HEK293 (cell line): ENCODE results near the gene COL9A3.

Experiments used
- CTCF ChIA-PET: fragments of 350-600 bp; formaldehyde crosslinking; extraction: SDS; loops from one replicate; lab custom pipeline; 2021; ENCODE audit warnings: antibody characterized with exemption; lab: Yijun Ruan, JAX
- POLR2A ChIA-PET: fragments of 300-600 bp; formaldehyde crosslinking; extraction: SDS; loops from one replicate; lab custom pipeline; 2020; ENCODE audit warnings: antibody characterized with exemption, inconsistent platforms; lab: Yijun Ruan, JAX
- H3K27ac ChIP-seq: fragments of 200-500 bp; sonication (Bioruptor generic); 2 replicates; pipeline ENCODE4 v1.5.1; 2014; ENCODE audit warnings: low read depth, low read length, control low read depth, inconsistent platforms; ENCODE audit errors: extremely low read depth
- H3K36me3 ChIP-seq, 2 experiments: fragments of 200-500 bp in 1 of 2; sonication (Bioruptor generic) in 1 of 2; 1 replicate in 1 of 2; 2 replicates in 1 of 2; pipeline ENCODE4 v1.5.1; 2014 to 2017; ENCODE audit warnings: inconsistent platforms in 2 of 2, low read length in 2 of 2; ENCODE audit not compliant: control insufficient read depth in 2 of 2, insufficient read depth in 1 of 2
- H3K4me1 ChIP-seq: fragments of 200-500 bp; sonication (Bioruptor generic); 2 replicates; pipeline ENCODE4 v1.5.1; 2014; ENCODE audit warnings: mild to moderate bottlenecking, low read length, inconsistent platforms; ENCODE audit not compliant: control insufficient read depth, insufficient read depth
- H3K4me3 ChIP-seq: 2 replicates; pipeline ENCODE4 v1.5.1; 2011; ENCODE audit warnings: low read depth, mild to moderate bottlenecking, control low read depth, low read length, moderate library complexity
- H3K9me3 ChIP-seq: fragments of 200-500 bp; sonication (Bioruptor generic); 2 replicates; pipeline ENCODE4 v1.5.1; 2014; ENCODE audit warnings: low read depth, low read length, inconsistent platforms; ENCODE audit not compliant: control insufficient read depth, insufficient read depth
- BCL11A ChIP-seq: fragments of 450-650 bp; formaldehyde crosslinking; IDR thresholded peaks from 2 replicates; pipeline ENCODE4 v1.5.1; 2016; ENCODE audit warnings: low read depth, missing biosample characterization, missing genetic modification characterization
- GLIS1 ChIP-seq: fragments of 450-650 bp; formaldehyde crosslinking; IDR thresholded peaks from 2 replicates; pipeline ENCODE4 v1.5.1; 2016; ENCODE audit warnings: missing biosample characterization, missing genetic modification characterization
- GLIS2 ChIP-seq: fragments of 450-650 bp; formaldehyde crosslinking; IDR thresholded peaks from 2 replicates; pipeline ENCODE4 v1.5.1; 2016; ENCODE audit warnings: missing biosample characterization, missing genetic modification characterization
- HOXA7 ChIP-seq: sonication (generic); formaldehyde crosslinking; IDR thresholded peaks from 2 replicates; pipeline ENCODE4 v1.8.1; 2022; ENCODE audit warnings: missing genetic modification reagents, borderline replicate concordance
- IKZF3 ChIP-seq: fragments of 450-650 bp; IDR thresholded peaks from 2 replicates; pipeline ENCODE4 v1.5.0; 2018; ENCODE audit warnings: missing biosample characterization, mild to moderate bottlenecking, missing genetic modification characterization, moderate library complexity
- SP7 ChIP-seq: fragments of 450-650 bp; formaldehyde crosslinking; IDR thresholded peaks from 2 replicates; pipeline ENCODE4 v1.5.1; 2016; ENCODE audit warnings: missing biosample characterization, missing genetic modification characterization
- WT1 ChIP-seq: fragments of 450-650 bp; formaldehyde crosslinking; IDR thresholded peaks from 2 replicates; pipeline ENCODE4 v1.5.1; 2016; ENCODE audit warnings: missing biosample characterization, missing genetic modification characterization
- ZEB2 ChIP-seq: fragments of 450-650 bp; formaldehyde crosslinking; IDR thresholded peaks from 2 replicates; pipeline ENCODE4 v1.5.1; 2016; ENCODE audit warnings: missing biosample characterization, missing genetic modification characterization
- ZFHX2 ChIP-seq: fragments of 450-650 bp; formaldehyde crosslinking; conservative IDR thresholded peaks from 2 replicates; pipeline ENCODE4 v1.5.1; 2016; ENCODE audit warnings: missing biosample characterization, missing genetic modification characterization
- ZFP69B ChIP-seq: fragments of 450-650 bp; formaldehyde crosslinking; IDR thresholded peaks from 2 replicates; pipeline ENCODE4 v1.5.1; 2016; ENCODE audit warnings: missing biosample characterization, missing genetic modification characterization
- ZNF112 ChIP-seq: fragments of 450-650 bp; formaldehyde crosslinking; IDR thresholded peaks from 2 replicates; pipeline ENCODE4 v1.5.0; 2017; ENCODE audit warnings: missing biosample characterization, missing genetic modification characterization
- ZNF133 ChIP-seq: fragments of 450-650 bp; formaldehyde crosslinking; IDR thresholded peaks from 2 replicates; pipeline ENCODE4 v1.5.1; 2016; ENCODE audit warnings: missing biosample characterization, missing genetic modification characterization
- ZNF146 ChIP-seq: fragments of 450-650 bp; formaldehyde crosslinking; IDR thresholded peaks from 2 replicates; pipeline ENCODE4 v1.5.1; 2016; ENCODE audit warnings: missing biosample characterization, missing genetic modification characterization
- ZNF16 ChIP-seq: fragments of 450-650 bp; formaldehyde crosslinking; IDR thresholded peaks from 2 replicates; pipeline ENCODE4 v1.5.1; 2016; ENCODE audit warnings: low read depth, missing biosample characterization, missing genetic modification characterization
- ZNF24 ChIP-seq: fragments of 450-650 bp; formaldehyde crosslinking; IDR thresholded peaks from 2 replicates; pipeline ENCODE4 v1.5.1; 2016; ENCODE audit warnings: missing biosample characterization, missing genetic modification characterization
- ZNF26 ChIP-seq: fragments of 450-650 bp; formaldehyde crosslinking; IDR thresholded peaks from 2 replicates; pipeline ENCODE4 v1.5.1; 2016; ENCODE audit warnings: missing biosample characterization, missing genetic modification characterization
- ZNF473 ChIP-seq: fragments of 450-650 bp; formaldehyde crosslinking; IDR thresholded peaks from 2 replicates; pipeline ENCODE4 v1.5.1; 2017; ENCODE audit warnings: missing biosample characterization, missing genetic modification characterization
- ZNF561 ChIP-seq: fragments of 450-650 bp; IDR thresholded peaks from 2 replicates; pipeline ENCODE4 v1.5.1; 2018; ENCODE audit warnings: missing biosample characterization, missing genetic modification characterization, borderline replicate concordance
- ZNF585B ChIP-seq: fragments of 450-650 bp; formaldehyde crosslinking; IDR thresholded peaks from 2 replicates; pipeline ENCODE4 v1.5.1; 2016; ENCODE audit warnings: missing biosample characterization, missing genetic modification characterization
- ZNF629 ChIP-seq: fragments of 450-650 bp; formaldehyde crosslinking; IDR thresholded peaks from 2 replicates; pipeline ENCODE4 v1.5.1; 2017; ENCODE audit warnings: missing biosample characterization, missing genetic modification characterization
- ZNF654 ChIP-seq: fragments of 450-650 bp; formaldehyde crosslinking; IDR thresholded peaks from 2 replicates; pipeline ENCODE4 v1.5.1; 2016; ENCODE audit warnings: low read depth, missing biosample characterization, missing genetic modification characterization
- ZNF777 ChIP-seq: fragments of 450-650 bp; formaldehyde crosslinking; IDR thresholded peaks from 2 replicates; pipeline ENCODE4 v1.5.1; 2017; ENCODE audit warnings: missing biosample characterization, missing genetic modification characterization, borderline replicate concordance
- ZNF785 ChIP-seq: fragments of 450-650 bp; formaldehyde crosslinking; IDR thresholded peaks from 2 replicates; pipeline ENCODE4 v1.5.1; 2016; ENCODE audit warnings: missing biosample characterization, missing genetic modification characterization
- ZNF791 ChIP-seq: fragments of 450-650 bp; formaldehyde crosslinking; IDR thresholded peaks from 2 replicates; pipeline ENCODE4 v1.5.1; 2016; ENCODE audit warnings: missing biosample characterization, missing genetic modification characterization
- TF ChIP-seq, protein P1 (sequence below): fragments of 450-650 bp; formaldehyde crosslinking; IDR thresholded peaks from 2 replicates; pipeline ENCODE4 v1.5.1; 2016; ENCODE audit warnings: missing biosample characterization, missing genetic modification characterization
- TF ChIP-seq, protein P2 (sequence below): fragments of 450-650 bp; formaldehyde crosslinking; IDR thresholded peaks from 2 replicates; pipeline ENCODE4 v1.5.1; 2017; ENCODE audit warnings: missing biosample characterization, missing genetic modification characterization
- TF ChIP-seq, protein P3 (sequence below): fragments of 450-650 bp; formaldehyde crosslinking; IDR thresholded peaks from 2 replicates; pipeline ENCODE4 v1.5.1; 2016; ENCODE audit warnings: missing biosample characterization, missing genetic modification characterization

Gene COL9A3

DNA sequence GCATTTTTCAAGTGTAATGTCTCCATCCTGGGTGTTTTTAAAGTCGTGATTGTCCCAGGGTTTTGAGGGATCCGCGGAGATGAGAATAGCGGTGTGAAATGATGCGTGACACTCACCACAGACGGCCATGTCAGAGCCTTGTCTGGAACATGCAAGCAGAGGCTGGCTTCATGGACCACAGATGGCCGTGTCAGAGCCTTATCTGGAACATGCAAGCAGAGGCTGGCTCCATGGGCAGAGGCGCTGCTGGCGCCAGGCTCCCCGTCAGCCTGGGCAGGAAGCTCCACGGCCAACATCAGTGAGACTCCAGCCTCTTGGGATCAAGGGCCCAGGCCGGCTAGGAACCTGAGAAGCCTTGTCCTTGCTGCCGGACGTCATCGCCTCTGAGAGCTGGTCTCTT, 28.2 kb upstream of the COL9A3 start (continued):
- TF ChIP-seq ZFP69B (tag by site-specific recombination) (no peak), ZNF146 (no peak), ZNF785 (tag by site-specific recombination) (no peak), ZNF26 (tag by site-specific recombination) (no peak), ZNF16 (tag by site-specific recombination) (no peak), ZNF112 (no peak)
- TF ChIP-seq, protein P1, sequence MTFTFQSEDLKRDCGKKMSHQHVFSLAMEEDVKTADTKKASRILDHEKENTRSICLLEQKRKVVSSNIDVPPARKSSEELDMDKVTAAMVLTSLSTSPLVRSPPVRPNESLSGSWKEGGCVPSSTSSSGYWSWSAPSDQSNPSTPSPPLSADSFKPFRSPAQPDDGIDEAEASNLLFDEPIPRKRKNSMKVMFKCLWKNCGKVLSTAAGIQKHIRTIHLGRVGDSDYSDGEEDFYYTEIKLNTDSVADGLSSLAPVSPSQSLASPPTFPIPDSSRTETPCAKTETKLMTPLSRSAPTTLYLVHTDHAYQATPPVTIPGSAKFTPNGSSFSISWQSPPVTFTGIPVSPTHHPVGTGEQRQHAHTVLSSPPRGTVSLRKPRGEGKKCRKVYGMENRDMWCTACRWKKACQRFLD (tag by site-specific recombination): no peak

DNA sequence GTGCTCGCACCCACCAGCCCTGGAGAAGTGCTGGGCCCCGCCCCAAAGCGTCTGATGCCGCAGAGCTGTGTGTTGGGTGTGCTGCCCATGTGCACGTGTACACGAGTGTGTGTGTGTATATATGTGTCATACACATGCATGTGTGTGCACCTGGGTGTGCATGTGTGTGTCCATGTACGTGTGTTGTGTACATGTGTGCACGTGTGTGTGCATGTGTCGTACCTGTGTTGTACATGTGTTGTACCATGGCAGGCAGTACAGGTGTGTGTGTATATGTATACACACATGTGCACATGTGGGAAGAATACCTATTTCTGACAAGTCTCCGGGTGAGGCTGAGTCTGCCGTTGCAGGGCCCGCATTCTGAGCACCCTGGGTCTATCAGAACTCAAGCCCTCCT, 26.8 kb upstream of the COL9A3 start:
- no peak overlapping the region for H3K4me3 ChIP-seq
- H3K27ac ChIP-seq: no peak overlapping the region
- CTCF ChIA-PET: interaction anchor here (0.7 to 3.1 kb wide), 11 partner anchors 18 to 379 kb away, joined by 3 to 38 read pairs (median 7); no protein-coding TSS in a partner anchor
- TF ChIP-seq, protein P2, sequence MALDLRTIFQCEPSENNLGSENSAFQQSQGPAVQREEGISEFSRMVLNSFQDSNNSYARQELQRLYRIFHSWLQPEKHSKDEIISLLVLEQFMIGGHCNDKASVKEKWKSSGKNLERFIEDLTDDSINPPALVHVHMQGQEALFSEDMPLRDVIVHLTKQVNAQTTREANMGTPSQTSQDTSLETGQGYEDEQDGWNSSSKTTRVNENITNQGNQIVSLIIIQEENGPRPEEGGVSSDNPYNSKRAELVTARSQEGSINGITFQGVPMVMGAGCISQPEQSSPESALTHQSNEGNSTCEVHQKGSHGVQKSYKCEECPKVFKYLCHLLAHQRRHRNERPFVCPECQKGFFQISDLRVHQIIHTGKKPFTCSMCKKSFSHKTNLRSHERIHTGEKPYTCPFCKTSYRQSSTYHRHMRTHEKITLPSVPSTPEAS: peak; percentile 33; the same call in 1 of the 2 replicates
- peak; percentile 99 for TF ChIP-seq ZNF133 (tag by site-specific recombination)
- TF ChIP-seq IKZF3 (tag by site-specific recombination): no peak
- no peak for TF ChIP-seq ZNF473 (tag by site-specific recombination)
- H3K4me1 ChIP-seq: no peaks in the 10 kb centered on the region
- no peaks in the 10 kb centered on the region for H3K36me3 ChIP-seq
- POLR2A ChIA-PET: no interaction called here
- H3K9me3 ChIP-seq: no peaks in the 10 kb centered on the region

DNA sequence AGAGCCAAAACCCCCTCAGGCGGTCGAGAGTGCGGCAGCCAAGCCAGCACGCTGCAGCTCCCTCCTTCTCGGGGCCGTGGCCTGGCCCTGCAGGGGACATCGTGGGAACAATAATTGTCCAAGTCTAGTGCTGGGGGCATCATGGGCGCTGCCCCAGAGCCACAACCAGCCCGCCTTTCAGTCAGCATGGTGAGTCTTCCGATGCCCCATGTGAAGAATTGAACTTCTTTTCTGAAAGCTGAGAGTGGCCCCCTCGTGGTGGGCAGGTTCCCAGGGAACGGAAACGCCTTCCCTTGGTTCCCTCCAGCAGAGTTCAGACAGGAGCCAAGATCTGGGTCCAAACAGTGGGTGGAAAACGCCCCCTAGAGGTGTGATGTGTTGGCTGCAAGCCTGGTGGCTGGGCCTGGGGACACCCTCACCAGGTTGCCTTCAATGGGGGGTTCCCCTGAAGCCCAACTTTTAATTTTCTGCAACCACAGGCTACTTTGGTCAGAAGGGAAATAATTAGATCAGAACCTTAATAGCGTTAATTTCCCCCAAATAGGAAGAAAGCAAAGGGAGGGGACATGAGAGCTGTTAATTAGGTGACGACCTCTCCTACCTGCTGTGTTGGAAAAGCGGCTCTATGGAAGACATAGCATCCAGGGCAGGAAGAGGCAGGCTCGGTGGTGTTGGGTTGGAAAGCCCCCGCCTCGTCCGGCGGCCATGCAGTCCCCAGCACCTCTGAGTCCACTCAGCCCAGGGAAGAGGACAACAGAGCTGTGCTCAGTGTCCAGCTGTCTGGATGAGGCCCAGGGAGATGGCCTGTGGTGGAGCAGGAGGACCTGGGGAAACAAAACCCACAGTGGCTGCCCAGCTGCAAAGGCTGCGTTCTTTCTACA, 25.3 kb upstream of the COL9A3 start:
- H3K4me3 ChIP-seq: no peak overlapping the region
- CTCF ChIA-PET: interaction anchor here (0.6 to 3.6 kb wide), 46 partner anchors 9 to 1043 kb away, joined by 3 to 38 read pairs (median 4); partner anchors contain the start of genes OGFR and SLCO4A1
- POLR2A ChIA-PET: interaction anchor here (1.0 to 1.3 kb wide), 2 partner anchors 122 to 489 kb away, joined by 3 to 4 read pairs; partner anchors contain the start of gene ADRM1
- TF ChIP-seq ZNF561 (peak; percentile 90), GLIS1 (tag by site-specific recombination) (peak; percentile 97), GLIS2 (peak; percentile 93), ZNF791 (no peak), WT1 (tag by site-specific recombination) (no peak), ZNF629 (tag by site-specific recombination) (peak; percentile 38; the same call in 1 of the 2 replicates), ZEB2 (0 out of 2 replicates have a peak, but pooled peaks have one; percentile 45), ZNF654 (tag by site-specific recombination) (peak; percentile 98), ZNF777 (tag by site-specific recombination) (no peak), ZFP69B (tag by site-specific recombination) (0 out of 2 replicates have a peak, but pooled peaks have one; percentile 18), ZFHX2 (tag by site-specific recombination) (peak; percentile 34; the same call in 1 of the 2 replicates), ZNF24 (tag by site-specific recombination) (no peak), BCL11A (no peak), ZNF585B (tag by site-specific recombination) (no peak), SP7 (tag by site-specific recombination) (peak; percentile 61; the same call in 1 of the 2 replicates), HOXA7 (no peak)
- TF ChIP-seq, protein P3, sequence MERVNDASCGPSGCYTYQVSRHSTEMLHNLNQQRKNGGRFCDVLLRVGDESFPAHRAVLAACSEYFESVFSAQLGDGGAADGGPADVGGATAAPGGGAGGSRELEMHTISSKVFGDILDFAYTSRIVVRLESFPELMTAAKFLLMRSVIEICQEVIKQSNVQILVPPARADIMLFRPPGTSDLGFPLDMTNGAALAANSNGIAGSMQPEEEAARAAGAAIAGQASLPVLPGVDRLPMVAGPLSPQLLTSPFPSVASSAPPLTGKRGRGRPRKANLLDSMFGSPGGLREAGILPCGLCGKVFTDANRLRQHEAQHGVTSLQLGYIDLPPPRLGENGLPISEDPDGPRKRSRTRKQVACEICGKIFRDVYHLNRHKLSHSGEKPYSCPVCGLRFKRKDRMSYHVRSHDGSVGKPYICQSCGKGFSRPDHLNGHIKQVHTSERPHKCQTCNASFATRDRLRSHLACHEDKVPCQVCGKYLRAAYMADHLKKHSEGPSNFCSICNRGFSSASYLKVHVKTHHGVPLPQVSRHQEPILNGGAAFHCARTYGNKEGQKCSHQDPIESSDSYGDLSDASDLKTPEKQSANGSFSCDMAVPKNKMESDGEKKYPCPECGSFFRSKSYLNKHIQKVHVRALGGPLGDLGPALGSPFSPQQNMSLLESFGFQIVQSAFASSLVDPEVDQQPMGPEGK: peak; percentile 68; the same call in 1 of the 2 replicates

More for the DNA sequence above, 25.3 kb upstream of the COL9A3 start:
- no peak overlapping the region for H3K27ac ChIP-seq
- no peaks in the 10 kb centered on the region for H3K4me1 ChIP-seq
- H3K36me3 ChIP-seq: no peaks in the 10 kb centered on the region
- no peaks in the 10 kb centered on the region for H3K9me3 ChIP-seq
